CD4-positive, alpha-beta T cell treated with Interleukin-15 for 1 hour (primary cell): Measurements from ENCODE around the gene FBXO7.

Experiments
- DNase-seq: peaks from one replicate; pipeline ENCODE4 v3.0.0-alpha.2; 2020

Gene FBXO7

GRCh38 chr22:32492111-32492510 lies 17.5 kb downstream of the FBXO7 start:
- no peak for DNase-seq

GRCh38 chr22:32493551-32493950 lies 18.9 kb downstream of the FBXO7 start:
- no peak for DNase-seq

- no peak for DNase-seq
Observed at GRCh38 chr22:32494971-32495370, 20.4 kb downstream of the FBXO7 start.

- DNase-seq = no peak
Observed at GRCh38 chr22:32499666-32500065, 25.1 kb downstream of the FBXO7 start.

GRCh38 chr22:32501836-32502752 lies 27.5 kb downstream of the FBXO7 start:
- DNase-seq = no peak

- DNase-seq = no peak
Observed at GRCh38 chr22:32509045-32509444, 34.4 kb downstream of the FBXO7 start.

GRCh38 chr22:32511274-32511673 lies 36.7 kb downstream of the FBXO7 start:
- DNase-seq = no peak

- no peak for DNase-seq
Observed at GRCh38 chr22:32511776-32512175, 37.2 kb downstream of the FBXO7 start.

GRCh38 chr22:32512267-32512982 lies 37.8 kb downstream of the FBXO7 start:
- no peak for DNase-seq

DNA sequence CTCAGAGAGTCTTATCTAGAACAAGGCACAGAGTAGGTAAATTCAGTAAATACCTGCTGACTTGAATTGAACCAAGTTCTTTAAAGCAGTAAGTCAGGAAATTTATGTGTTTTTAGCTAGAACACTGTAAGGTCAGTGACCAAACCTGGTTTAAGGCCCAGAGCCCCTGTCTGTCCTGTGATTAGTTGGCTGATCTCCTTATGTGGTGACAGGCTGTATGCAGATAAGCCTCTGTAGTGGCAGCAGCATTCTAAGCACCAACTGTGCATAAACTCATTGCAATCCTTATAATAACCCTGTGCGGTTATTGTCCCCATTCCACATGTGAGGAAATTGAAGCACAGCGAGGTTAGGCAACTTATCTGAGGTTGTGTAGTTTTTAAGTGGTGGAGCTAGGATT lies 40.5 kb downstream of the FBXO7 start:
- DNase-seq = no peak

DNA sequence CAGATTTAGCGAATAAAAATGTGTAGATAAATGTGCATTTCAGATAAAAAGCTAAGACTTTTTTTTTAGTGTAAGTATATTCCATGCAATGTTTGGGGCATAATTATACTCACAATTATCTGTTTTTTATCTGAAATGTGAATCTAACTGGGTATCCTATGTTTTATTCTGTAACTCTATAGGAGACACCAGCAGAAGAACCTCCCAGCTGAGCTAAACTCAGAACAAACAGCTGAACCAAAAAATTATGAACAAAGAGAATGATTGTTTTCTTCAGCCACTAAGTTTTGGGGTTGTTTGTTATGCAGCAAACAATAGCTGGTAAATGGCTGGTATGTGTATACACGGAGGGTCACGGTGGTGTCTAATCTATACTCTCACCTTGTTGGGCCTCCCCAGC lies 42.9 kb downstream of the FBXO7 start:
- no peak for DNase-seq

GRCh38 chr22:32517921-32518320 lies 43.3 kb downstream of the FBXO7 start:
- DNase-seq = no peak

- no peak for DNase-seq
Observed at GRCh38 chr22:32518381-32518780, 43.8 kb downstream of the FBXO7 start.

GRCh38 chr22:32518848-32519247 lies 44.2 kb downstream of the FBXO7 start:
- no peak for DNase-seq

DNA sequence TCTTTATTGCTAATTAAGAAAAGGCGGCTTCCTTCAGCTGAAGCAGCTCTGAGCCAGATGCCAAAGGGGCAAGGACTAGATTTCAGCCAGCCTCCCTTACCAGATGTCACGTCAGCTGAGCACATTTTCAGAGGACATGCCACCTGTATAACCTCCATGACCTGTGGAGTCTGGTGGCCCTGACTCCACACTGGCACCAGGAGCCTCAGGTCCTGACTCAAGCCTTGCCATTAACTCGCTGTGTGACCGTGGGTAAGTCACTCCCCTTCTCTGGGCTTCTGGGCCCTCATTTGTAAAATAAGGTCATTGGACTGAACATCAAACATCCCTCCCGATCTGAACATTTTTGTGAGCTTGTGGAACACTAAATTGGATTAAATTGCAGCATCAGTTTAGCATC lies 46.0 kb downstream of the FBXO7 start:
- DNase-seq = no peak

GRCh38 chr22:32522237-32522636 lies 47.6 kb downstream of the FBXO7 start:
- no peak for DNase-seq

GRCh38 chr22:32527756-32528155 lies 53.1 kb downstream of the FBXO7 start:
- DNase-seq = no peak

DNA sequence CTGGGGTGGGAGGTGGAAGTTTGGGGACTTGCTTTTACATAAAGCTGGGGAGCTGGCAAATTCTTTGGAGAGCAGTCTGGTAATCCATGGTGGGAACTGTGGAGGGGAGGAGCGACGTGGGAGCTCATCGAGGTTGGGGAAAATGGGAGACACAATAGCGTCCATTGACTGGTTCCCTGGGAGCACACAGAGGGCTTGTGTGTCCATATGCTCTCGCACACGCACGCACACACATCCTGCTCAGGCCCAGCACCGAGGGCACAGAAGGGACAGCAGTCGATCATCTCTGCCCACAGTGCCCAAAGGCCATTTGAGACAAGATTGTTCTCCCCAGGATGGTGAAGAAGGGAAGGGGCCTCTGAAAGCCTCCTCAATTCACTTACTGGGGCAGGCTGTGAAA lies 53.7 kb downstream of the FBXO7 start:
- DNase-seq = no peak

DNA sequence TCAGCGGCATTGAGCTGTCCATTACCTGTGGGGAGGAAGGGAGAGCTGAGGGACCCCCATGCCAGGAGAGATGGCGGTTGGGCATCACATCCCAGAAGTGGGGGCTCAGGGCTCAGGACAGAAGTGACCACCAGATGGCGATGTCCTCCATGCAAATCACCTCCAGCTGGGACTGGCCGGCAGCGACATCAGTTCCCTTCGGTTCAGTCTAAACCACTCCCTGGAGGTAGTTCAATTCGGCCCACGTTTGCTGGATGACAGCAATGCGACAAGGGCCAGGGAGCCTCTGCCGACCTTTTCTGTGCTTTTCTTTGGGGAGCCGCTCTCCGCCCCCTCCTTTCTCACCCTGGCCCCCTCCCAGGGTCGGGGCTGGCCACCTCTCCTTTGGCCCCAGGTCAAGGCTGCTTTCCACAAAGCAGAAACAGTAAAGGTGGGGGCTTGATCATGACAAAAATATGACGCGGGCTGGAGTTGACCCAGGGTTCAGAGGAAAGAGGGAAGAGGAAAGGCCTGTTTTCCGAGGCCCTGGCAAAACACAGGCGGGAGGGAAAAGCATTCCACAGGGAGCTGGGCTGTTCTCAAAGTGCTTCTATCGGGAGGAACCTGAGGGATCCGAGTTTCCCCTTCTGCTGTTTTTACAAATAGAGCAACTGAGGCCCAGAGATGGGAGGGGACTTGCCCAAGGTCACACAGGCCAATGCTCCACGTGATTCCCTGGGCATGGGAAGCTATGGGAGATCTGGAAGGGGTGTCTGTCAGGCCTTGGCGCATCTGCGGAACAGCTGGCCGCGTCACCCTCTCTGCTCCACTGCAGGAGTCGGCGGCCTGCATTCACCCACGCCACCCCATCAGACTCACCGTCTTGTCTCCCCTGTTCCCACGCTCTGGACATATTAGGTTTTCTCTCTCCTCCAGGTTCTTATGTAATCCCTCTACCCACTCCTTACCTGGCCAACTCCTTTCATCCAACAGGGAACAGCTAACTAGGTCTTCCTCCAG lies 54.7 kb downstream of the FBXO7 start:
- peak; percentile 51 for DNase-seq

GRCh38 chr22:32531228-32531627 lies 56.6 kb downstream of the FBXO7 start:
- DNase-seq = no peak

DNA sequence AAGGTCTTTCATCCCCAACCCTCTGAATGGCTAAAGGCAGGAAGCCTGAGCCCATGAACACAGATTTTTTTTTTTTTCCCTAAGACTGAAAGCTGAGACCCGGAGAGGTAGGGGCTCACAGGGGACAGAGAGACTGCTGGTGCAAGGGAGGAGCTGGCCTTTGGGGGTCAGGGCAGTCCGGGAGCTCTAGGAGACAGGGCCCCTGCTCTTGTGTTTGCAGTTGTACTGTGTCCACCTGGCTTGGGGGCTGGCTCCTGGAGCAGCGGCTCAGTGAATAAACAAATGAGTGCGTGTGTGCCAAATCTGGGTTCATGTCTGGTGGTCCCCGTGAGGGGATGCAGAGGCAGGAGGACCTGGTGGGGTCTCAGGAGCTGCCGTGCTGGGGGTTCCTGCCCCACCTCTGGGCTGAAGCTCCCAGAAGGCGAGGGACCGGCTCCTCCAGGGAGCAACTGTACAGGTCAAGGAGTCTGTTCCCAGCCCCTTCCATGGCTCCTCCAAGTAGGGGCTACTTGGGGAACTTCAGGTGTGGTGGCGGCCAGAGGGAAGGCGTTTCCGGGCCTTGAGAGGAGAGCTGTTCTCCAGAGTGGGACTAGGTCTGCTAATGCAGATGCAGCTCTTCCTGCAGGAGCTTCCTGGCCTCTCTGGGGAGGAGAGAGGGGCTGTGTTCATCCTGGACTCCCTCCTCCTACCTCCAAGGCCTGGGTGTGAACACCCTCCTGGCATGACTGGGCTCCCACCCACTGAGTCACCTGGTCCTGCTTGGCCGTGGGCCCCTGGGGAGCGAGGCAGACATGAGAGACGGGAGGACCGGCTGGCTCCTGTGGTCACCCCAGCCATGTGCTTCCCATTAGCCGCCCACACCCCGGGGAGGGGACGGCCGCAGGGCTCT lies 57.6 kb downstream of the FBXO7 start:
- no peak for DNase-seq

GRCh38 chr22:32532820-32533128 lies 58.2 kb downstream of the FBXO7 start:
- DNase-seq = no peak
